CD14-positive monocyte (primary cell): Measurements from ENCODE around the gene CTDNEP1. TPM values are rescaled to one million over a fixed set of nuclear protein-coding genes. Genes with fewer than 3 reads are reported as not detected.
A peak's percentile ranks its signal among the peaks of the same experiment; 100 is the strongest.

Source experiments
- DNase-seq, 3 donors: peaks; one replicate each; pipeline ENCODE4 v3.0.0-alpha.2; 2011 to 2022
- H2AFZ ChIP-seq: 2 replicates; pipeline ENCODE4 v1.6.0; 2012; ENCODE audit warnings: mild to moderate bottlenecking, low read depth, low read length, inconsistent platforms; ENCODE audit not compliant: insufficient read depth, poor library complexity, severe bottlenecking
- H3K27ac ChIP-seq, 2 donors: 1 replicate in 1 of 2; 2 replicates in 1 of 2; pipeline ENCODE4 v1.5.1; 2012 to 2013; ENCODE audit warnings: low read length in 2 of 2, control low read depth in 1 of 2, inconsistent platforms in 1 of 2, low read depth in 1 of 2, mild to moderate bottlenecking in 1 of 2
- H3K27me3 ChIP-seq, 2 donors: one replicate each; pipeline versions ENCODE4 v1.6.0 to v1.6.1; 2011 to 2013; ENCODE audit warnings: low read length in 2 of 2; ENCODE audit not compliant: control insufficient read depth in 2 of 2, insufficient read depth in 2 of 2
- H3K36me3 ChIP-seq, 2 donors: replicated peaks in 1 of 2; 1 replicate in 1 of 2; 2 replicates in 1 of 2; pipeline versions ENCODE4 v1.5.1 to v1.6.1; 2012 to 2013; ENCODE audit warnings: low read length in 2 of 2, control low read depth in 1 of 2, inconsistent platforms in 1 of 2, mild to moderate bottlenecking in 1 of 2; ENCODE audit not compliant: insufficient read depth in 2 of 2, control insufficient read depth in 1 of 2
- H3K4me1 ChIP-seq, 2 donors: 1 replicate in 1 of 2; 2 replicates in 1 of 2; pipeline versions ENCODE4 v1.5.1 to v1.6.1; 2012 to 2013; ENCODE audit warnings: low read length in 2 of 2, control low read depth in 1 of 2, inconsistent platforms in 1 of 2, mild to moderate bottlenecking in 1 of 2, moderate library complexity in 1 of 2; ENCODE audit not compliant: insufficient read depth in 2 of 2, control insufficient read depth in 1 of 2
- H3K4me2 ChIP-seq: replicated peaks from 2 replicates; pipeline ENCODE3; 2012; ENCODE audit warnings: low read length, moderate library complexity, mild to moderate bottlenecking; ENCODE audit not compliant: poor library complexity, severe bottlenecking; ENCODE audit errors: extremely low read depth
- H3K4me3 ChIP-seq, 3 experiments: fragments of 200-600 bp in 1 of 3; sonication (generic) in 1 of 3; replicated peaks in 1 of 3; 1 replicate in 2 of 3; 2 replicates in 1 of 3; pipeline ENCODE4 v1.5.1; 2011 to 2013; ENCODE audit warnings: low read length in 3 of 3, mild to moderate bottlenecking in 3 of 3, control low read depth in 2 of 3, low read depth in 2 of 3, inconsistent platforms in 1 of 3, moderate library complexity in 1 of 3
- H3K79me2 ChIP-seq: 2 replicates; pipeline ENCODE4 v1.6.0; 2012; ENCODE audit warnings: mild to moderate bottlenecking, control low read depth, inconsistent platforms, low read length, moderate library complexity; ENCODE audit not compliant: insufficient read depth
- H3K9ac ChIP-seq: 2 replicates; pipeline ENCODE4 v1.6.0; 2017; ENCODE audit warnings: low read length, mild to moderate bottlenecking; ENCODE audit not compliant: insufficient read depth, poor library complexity, severe bottlenecking
- H3K9me3 ChIP-seq, 2 donors: replicated peaks in 1 of 2; 1 replicate in 1 of 2; 2 replicates in 1 of 2; pipeline versions ENCODE4 v1.5.1 to v1.6.1; 2012 to 2013; ENCODE audit warnings: low read length in 2 of 2, control low read depth in 1 of 2; ENCODE audit not compliant: control insufficient read depth in 1 of 2, insufficient read depth in 1 of 2
- H4K20me1 ChIP-seq: 2 replicates; pipeline ENCODE4 v1.6.0; 2012; ENCODE audit warnings: mild to moderate bottlenecking, low read length, control low read depth, moderate library complexity; ENCODE audit not compliant: insufficient read depth
- H3K27ac Mint-ChIP-seq, 7 donors: one replicate each; pipeline ENCODE4 v1.8.0; 2020; ENCODE audit warnings: mild to moderate bottlenecking in 7 of 7, mixed read lengths in 7 of 7, moderate library complexity in 6 of 7, inconsistent platforms in 2 of 7
- H3K27me3 Mint-ChIP-seq, 3 donors: one replicate each; pipeline ENCODE4 v1.8.0; 2021 to 2022; ENCODE audit warnings: low read depth in 3 of 3, mild to moderate bottlenecking in 3 of 3, mixed read lengths in 3 of 3, moderate library complexity in 3 of 3, inconsistent platforms in 1 of 3
- H3K36me3 Mint-ChIP-seq, 2 donors: one replicate each; pipeline ENCODE4 v1.8.0; 2020; ENCODE audit warnings: mixed read lengths in 2 of 2, inconsistent platforms in 1 of 2, mild to moderate bottlenecking in 1 of 2
- H3K4me1 Mint-ChIP-seq: one replicate; pipeline ENCODE4 v1.8.0; 2020; ENCODE audit warnings: mild to moderate bottlenecking, mixed read lengths
- H3K4me3 Mint-ChIP-seq, 2 donors: one replicate each; pipeline ENCODE4 v1.8.0; 2020; ENCODE audit warnings: mild to moderate bottlenecking in 2 of 2, mixed read lengths in 2 of 2, moderate library complexity in 1 of 2
- H3K9me3 Mint-ChIP-seq, 7 donors: one replicate each; pipeline ENCODE4 v1.8.0; 2020 to 2022; ENCODE audit warnings: mixed read lengths in 7 of 7, mild to moderate bottlenecking in 6 of 7, moderate library complexity in 6 of 7, inconsistent platforms in 2 of 7
- CTCF ChIP-seq: fragments of 200-600 bp; IDR thresholded peaks from one replicate; pipeline ENCODE4 v1.8.0; 2022; ENCODE audit warnings: antibody characterized with exemption, mild to moderate bottlenecking
- WGBS: methylation state at CpG from one replicate; pipeline ENCODE4 v1.1.5; 2013; ENCODE audit warnings: missing lambda C conversion rate; ENCODE audit not compliant: insufficient coverage; 5-methylcytosine and 5-hydroxymethylcytosine counted together
- intact Hi-C, 2 donors: fragments of 100-400 bp; cut with micrococcal nuclease; formaldehyde crosslinking; loops; one replicate each; pipeline versions ENCODE4 v1.15.0 to v1.15.1; 2023
- polyA plus RNA-seq, 3 donors: library from polyadenylated mRNA; depleted of rRNA in 1 of 3; unstranded in 2 of 3; stranded (reverse) in 1 of 3; fragments of 300-500 nt in 2 of 3; fragments of >200 nt in 1 of 3; fragmentation: Illumina TruSeq in 2 of 3; gene quantifications; 1 replicate in 2 of 3; 2 replicates in 1 of 3; pipeline ENCODE4 v1.2.3, GENCODE V29; 2012 to 2021

The CTDNEP1 gene
- polyA plus RNA-seq, 3 donors = 29.5 to 198 (median 38.3) TPM

- no peak overlapping the region for H3K27ac ChIP-seq
- Mint-ChIP-seq H3K4me1 (peaks cover 71% of the 10 kb centered on the region), H3K4me3 (peak overlapping the region; percentile 5 to 24), H3K27ac (peak overlapping the region in 6 of 7 donors; percentile 8 to 96 (median 72)), H3K36me3 (peaks cover 24 to 28% of the 10 kb centered on the region in 2 donors), H3K9me3 (peaks cover 0 to 2% (median 0%) of the 10 kb centered on the region in 7 donors), H3K27me3 (peaks cover 0 to 9% (median 2%) of the 10 kb centered on the region in 3 donors)
- intact Hi-C loops = loop anchor here in 1 of 2 donors (5.0 to 10.0 kb wide), 2 partner anchors 34 to 186 kb away; partner anchors contain the start of genes CTDNEP1, ELP5, NLGN2 and TMEM256
- H3K36me3 ChIP-seq = peaks cover 22 to 24% of the 10 kb centered on the region in 2 donors
- H3K9ac ChIP-seq = no peak overlapping the region
- H3K4me1 ChIP-seq = peaks cover 68 to 77% of the 10 kb centered on the region in 2 donors
- 92% methylated on average over 4 of the region's 6 CpGs for WGBS
- peaks cover 51% of the 10 kb centered on the region for H3K79me2 ChIP-seq
- no peak for DNase-seq
- TF ChIP-seq CTCF = no peak
- H3K4me3 ChIP-seq = no peak overlapping the region
- peaks cover 41% of the 10 kb centered on the region for H4K20me1 ChIP-seq
- no peaks in the 10 kb centered on the region for H3K27me3 ChIP-seq
- no peak overlapping the region for H3K4me2 ChIP-seq
- H2AFZ ChIP-seq = no peak overlapping the region
- no peaks in the 10 kb centered on the region for H3K9me3 ChIP-seq
Measured at GRCh38 chr17:7218758-7219157, 32.8 kb downstream of the CTDNEP1 start.

- H3K4me3 ChIP-seq = peak overlapping the region in 2 of 3 experiments; percentile 47 to 81
- Mint-ChIP-seq H3K27me3 (peaks cover 0 to 10% (median 2%) of the 10 kb centered on the region in 3 donors), H3K9me3 (peaks cover 0 to 2% (median 0%) of the 10 kb centered on the region in 7 donors), H3K36me3 (peaks cover 18 to 27% of the 10 kb centered on the region in 2 donors), H3K4me1 (peaks cover 76% of the 10 kb centered on the region), H3K4me3 (peak overlapping the region; percentile 80 to 89), H3K27ac (peak overlapping the region in 5 of 7 donors; percentile 23 to 91 (median 86))
- H3K36me3 ChIP-seq = peaks cover 16 to 18% of the 10 kb centered on the region in 2 donors
- intact Hi-C loops = loop anchor here in 1 of 2 donors (5.0 to 10.0 kb wide), 2 partner anchors 34 to 187 kb away; partner anchors contain the start of genes CTDNEP1, ELP5, NLGN2 and TMEM256
- TF ChIP-seq CTCF = no peak
- peak overlapping the region; percentile 90 for H3K4me2 ChIP-seq
- H3K9me3 ChIP-seq = no peaks in the 10 kb centered on the region
- H2AFZ ChIP-seq = peak overlapping the region; percentile 74
- peaks cover 47% of the 10 kb centered on the region for H4K20me1 ChIP-seq
- H3K4me1 ChIP-seq = peaks cover 72 to 81% of the 10 kb centered on the region in 2 donors
- 70% methylated on average over 6 of the region's 6 CpGs for WGBS
- DNase-seq = no peak
- H3K9ac ChIP-seq = no peak overlapping the region
- H3K79me2 ChIP-seq = peaks cover 57% of the 10 kb centered on the region
- no peaks in the 10 kb centered on the region for H3K27me3 ChIP-seq
- peak overlapping the region; percentile 14 to 65 for H3K27ac ChIP-seq
Measured at GRCh38 chr17:7218166-7218565, 33.4 kb downstream of the CTDNEP1 start.
